ENCODE results near the gene AFMID.

- TF ChIP-seq POLR2A (IDR thresholded peaks at IDR 0.05) (no peak), CTCF (IDR thresholded peaks at IDR 0.05) (no peak)
These were observed 13.3 kb downstream of the AFMID start for GRCh38 chr17:78200451-78200850.
